ENCODE data around the gene MYCN. TPM values are rescaled to one million over a fixed set of nuclear protein-coding genes. Genes with fewer than 3 reads are reported as not detected.

Gene MYCN
- total and polyA plus RNA-seq, 2 of the 13 experiments (the other 11 are each of a cell fraction or from before 2014, with no cell fraction given): not detected

DNA sequence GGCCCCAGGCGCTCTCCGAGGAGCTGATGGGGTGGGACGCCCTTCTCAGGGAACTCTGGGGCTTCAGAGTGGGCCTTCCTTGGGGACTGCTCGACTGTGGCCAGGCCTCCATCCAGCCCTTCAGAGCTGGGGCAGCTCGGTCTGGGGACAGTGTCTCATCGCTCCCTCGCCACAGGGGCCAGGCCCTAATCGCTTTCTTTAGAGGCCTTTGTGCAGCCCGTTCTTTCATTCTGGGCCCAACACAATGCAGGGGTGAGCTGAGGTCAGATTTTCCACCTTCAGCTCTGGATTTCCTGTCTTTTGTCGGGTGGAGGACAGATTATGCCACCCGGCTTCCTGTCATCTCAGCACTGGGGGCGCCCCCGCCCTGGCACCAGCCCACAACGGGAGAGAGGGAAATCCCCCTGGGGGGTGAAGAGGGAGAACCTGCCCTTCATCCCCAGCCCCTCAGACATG is 25.2 kb downstream of the MYCN start (continued):
- TF ChIP-seq ZC3H4 (CRISPR knock-in tag; IDR thresholded peaks at IDR 0.05; ENCODE audit: borderline replicate concordance) (no peak), ZNF383 (CRISPR knock-in tag; IDR thresholded peaks at IDR 0.05; ENCODE audit: borderline replicate concordance) (no peak), NR2F6 (IDR thresholded peaks at IDR 0.05) (no peak), NR2F6 (CRISPR knock-in tag; IDR thresholded peaks at IDR 0.05) (no peak)

DNA sequence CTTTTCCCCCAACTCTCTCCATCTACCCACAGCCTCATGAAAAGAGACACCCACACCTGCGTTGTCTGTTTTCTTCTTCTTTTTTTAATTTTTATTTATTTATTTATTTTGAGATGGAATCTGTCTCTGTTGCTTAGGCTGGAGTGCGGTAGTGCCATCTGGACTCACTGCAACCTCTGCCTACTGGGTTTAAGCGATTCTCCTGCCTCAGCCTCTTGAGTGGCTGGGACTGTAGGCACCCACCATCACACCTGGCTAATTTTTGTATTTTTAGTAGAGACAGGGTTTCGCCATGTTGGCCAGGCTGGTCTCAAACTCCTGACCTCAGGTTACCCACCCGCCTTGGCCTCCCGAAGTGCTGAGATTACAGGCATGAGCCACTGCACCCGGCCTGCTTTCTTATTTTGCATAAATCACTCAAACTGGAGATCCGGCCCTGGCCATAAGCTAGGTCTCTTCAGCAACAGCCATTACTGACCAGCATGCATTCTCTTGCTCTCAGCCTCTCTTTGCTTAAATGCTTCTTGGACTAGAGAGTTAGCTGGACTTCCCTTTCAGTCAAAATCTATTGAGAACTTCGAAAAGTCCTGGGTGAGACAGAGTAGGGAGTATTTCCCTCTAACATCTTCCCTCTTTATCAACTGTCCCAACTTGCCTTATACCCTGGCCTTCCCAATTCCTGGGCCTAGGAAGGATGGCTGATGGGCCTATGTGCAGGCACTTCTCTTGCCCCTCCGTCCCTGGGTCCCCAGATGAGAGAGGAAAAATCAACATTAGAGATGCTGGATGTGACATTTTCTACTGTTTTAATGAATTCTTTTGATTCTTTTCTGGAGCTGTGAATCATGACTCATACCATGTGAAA is 27.3 kb downstream of the MYCN start:
- Histone ChIP-seq H3K79me2 (ENCODE audit: insufficient read depth, low read length) (no peaks in the 10 kb centered on the region), H4K20me1 (ENCODE audit: insufficient read depth, low read length) (no peaks in the 10 kb centered on the region), H3K4me3 (replicated peaks in 1 of 3; ENCODE audit: insufficient read depth in 1 of 3, low read depth in 2 of 3, low read length in 3 of 3) (no peak overlapping the region), H3K4me2 (ENCODE audit: low read depth, low read length) (no peak overlapping the region), H3K9ac (ENCODE audit: insufficient read depth, low read depth, low read length) (no peak overlapping the region), H3K36me3 (replicated peaks in 1 of 2; ENCODE audit: control insufficient read depth in 1 of 2, insufficient read depth in 2 of 2, low read length in 2 of 2) (no peaks in the 10 kb centered on the region), H3K27ac (ENCODE audit: extremely low read length, insufficient read depth, low read length) (no peak overlapping the region), H2AFZ (ENCODE audit: low read length) (no peak overlapping the region), H3K4me1 (ENCODE audit: insufficient read depth, low read length) (no peaks in the 10 kb centered on the region), H3K9me3 (ENCODE audit: low read length) (no peaks in the 10 kb centered on the region), H3K27me3 (ENCODE audit: control insufficient read depth in 1 of 2, insufficient read depth in 2 of 2, low read length in 2 of 2) (no peaks in the 10 kb centered on the region)
- in situ Hi-C loops (cut with HindIII; ENCODE audit: extremely low pct_ligation_motif_present, low pct_unique_long_range_greater_than_20kb) (no loop called here), intact Hi-C loops (cut with micrococcal nuclease; ENCODE audit: unreplicated experiment) (no loop called here)
- FAIRE-seq (no peak), DNase-seq (ENCODE audit: low spot score) (no peak), ATAC-seq (no peak)
- no TSS peak for BruUV-seq (replicated peaks)
- ChIA-PET CTCF (ENCODE audit: low intra/inter-chr PET ratio, low total read pairs) (no interaction called here), POLR2A (no interaction called here)
- 45% methylated on average over 10 of the region's 10 CpGs for WGBS (ENCODE audit: low lambda C conversion rate)
- no peak for TF ChIP-seq ETV6 (CRISPR knock-in tag; conservative IDR thresholded peaks at IDR 0.05)
- no peak for TF ChIP-seq PHF21A (CRISPR knock-in tag; IDR thresholded peaks at IDR 0.05)

Data from HepG2 (cell line).